ENCODE results near the gene MUC20. TPM values are rescaled to one million over a fixed set of nuclear protein-coding genes. Genes with fewer than 3 reads are reported as not detected.

The MUC20 gene
- total and polyA plus RNA-seq, 7 experiments from 2014 or later = 0.66 to 17.8 (median 12.2) TPM

DNA sequence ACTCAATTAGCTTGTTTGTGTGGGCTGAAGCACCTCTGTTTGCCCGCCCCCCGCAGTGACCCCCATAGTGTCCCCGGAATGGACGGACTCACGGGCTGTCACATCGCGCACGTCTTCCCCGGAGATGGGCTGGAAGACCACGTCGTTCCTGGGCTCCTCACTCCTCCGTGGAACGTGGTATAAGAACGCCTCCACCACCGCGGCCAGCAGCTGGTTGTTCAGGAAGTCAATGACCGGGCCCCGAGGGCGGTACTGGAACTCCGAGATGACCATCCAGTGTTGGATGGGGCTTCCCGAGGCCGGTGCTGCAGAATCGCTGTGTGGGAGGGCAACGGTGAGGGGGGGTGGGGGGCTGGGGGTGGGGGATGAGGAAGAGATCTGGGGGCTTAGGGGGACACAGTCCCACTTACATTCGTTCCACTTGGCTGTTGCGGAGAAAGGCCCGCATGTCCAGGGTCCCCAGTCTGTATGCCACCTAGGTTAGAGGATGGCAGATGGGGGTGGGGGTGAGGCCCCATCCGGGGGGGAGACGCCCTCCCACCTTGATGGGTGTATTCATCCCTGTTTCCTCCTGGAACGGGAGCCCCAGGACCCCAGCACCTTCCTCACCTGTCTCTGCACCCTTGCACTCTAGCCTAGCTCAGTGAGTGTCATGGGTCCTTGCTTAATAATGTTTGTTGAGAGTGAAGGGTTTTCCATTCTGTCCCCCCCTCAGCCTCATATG, 30.2 kb downstream of the MUC20 start:
- Mint-ChIP-seq H3K4me1 (peaks cover 9 to 22% (median 18%) of the 10 kb centered on the region in 7 donors), H3K4me3 (no peak overlapping the region), H3K27ac (no peak overlapping the region), H3K27me3 (no peaks in the 10 kb centered on the region), H3K36me3 (no peaks in the 10 kb centered on the region), H3K9me3 (no peaks in the 10 kb centered on the region)
- Histone ChIP-seq H3K27me3 (ENCODE audit: control insufficient read depth in 2 of 2, insufficient read depth in 2 of 2, low read length in 2 of 2) (no peaks in the 10 kb centered on the region), H3K4me3 (ENCODE audit: low read length) (no peak overlapping the region), H3K27ac (ENCODE audit: low read depth, low read length) (no peak overlapping the region), H3K4me1 (ENCODE audit: control insufficient read depth in 2 of 2, insufficient read depth in 2 of 2, low read length in 2 of 2) (peaks cover 4 to 8% of the 10 kb centered on the region in 2 donors), H3K9me3 (ENCODE audit: control insufficient read depth in 2 of 3, low read length in 3 of 3) (no peaks in the 10 kb centered on the region), H3K36me3 (ENCODE audit: control insufficient read depth in 2 of 3, insufficient read depth in 3 of 3, low read length in 3 of 3) (no peaks in the 10 kb centered on the region)
- DNase-seq (no peak), ATAC-seq (no peak)
- CTCF ChIA-PET = no interaction called here
- intact Hi-C loops (cut with micrococcal nuclease) = no loop called here
- POLR2A ChIA-PET = interaction anchor here (0.6 kb wide), 1 partner anchor 310 kb away, joined by 3 read pairs; no protein-coding TSS in a partner anchor

DNA sequence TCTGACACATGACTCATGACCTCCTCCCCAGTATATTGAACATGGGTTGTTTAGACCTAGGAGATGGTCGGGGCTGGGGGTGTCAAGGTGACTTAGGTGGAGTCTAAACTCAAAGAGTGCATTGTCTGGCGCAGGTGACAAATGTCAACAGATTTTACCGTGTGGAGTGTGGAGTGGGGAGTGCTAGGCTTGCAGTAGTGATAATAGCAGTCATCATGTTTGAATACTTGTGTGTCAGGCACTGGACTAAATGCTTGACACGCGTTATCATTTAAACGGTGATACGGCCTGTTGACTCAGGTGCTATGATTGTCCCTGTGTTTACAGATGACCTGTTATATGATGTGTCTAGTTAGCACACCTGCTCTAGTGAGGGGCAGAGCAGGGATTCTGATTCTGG, 30.8 kb downstream of the MUC20 start:
- Histone ChIP-seq H3K9me3 (ENCODE audit: control insufficient read depth in 2 of 3, low read length in 3 of 3) (no peaks in the 10 kb centered on the region), H3K36me3 (ENCODE audit: control insufficient read depth in 2 of 3, insufficient read depth in 3 of 3, low read length in 3 of 3) (no peaks in the 10 kb centered on the region), H3K4me1 (ENCODE audit: control insufficient read depth in 2 of 2, insufficient read depth in 2 of 2, low read length in 2 of 2) (peaks cover 5 to 8% of the 10 kb centered on the region in 2 donors), H3K27ac (ENCODE audit: low read depth, low read length) (no peak overlapping the region), H3K4me3 (ENCODE audit: low read length) (no peak overlapping the region), H3K27me3 (ENCODE audit: control insufficient read depth in 2 of 2, insufficient read depth in 2 of 2, low read length in 2 of 2) (no peaks in the 10 kb centered on the region)
- CTCF ChIA-PET = no interaction called here
- ATAC-seq (no peak), DNase-seq (no peak)
- Mint-ChIP-seq H3K27ac (no peak overlapping the region), H3K36me3 (no peaks in the 10 kb centered on the region), H3K4me1 (peaks cover 9 to 28% (median 18%) of the 10 kb centered on the region in 7 donors), H3K27me3 (no peaks in the 10 kb centered on the region), H3K4me3 (no peak overlapping the region), H3K9me3 (no peaks in the 10 kb centered on the region)
- intact Hi-C loops (cut with micrococcal nuclease) = no loop called here
- POLR2A ChIA-PET = no interaction called here

DNA sequence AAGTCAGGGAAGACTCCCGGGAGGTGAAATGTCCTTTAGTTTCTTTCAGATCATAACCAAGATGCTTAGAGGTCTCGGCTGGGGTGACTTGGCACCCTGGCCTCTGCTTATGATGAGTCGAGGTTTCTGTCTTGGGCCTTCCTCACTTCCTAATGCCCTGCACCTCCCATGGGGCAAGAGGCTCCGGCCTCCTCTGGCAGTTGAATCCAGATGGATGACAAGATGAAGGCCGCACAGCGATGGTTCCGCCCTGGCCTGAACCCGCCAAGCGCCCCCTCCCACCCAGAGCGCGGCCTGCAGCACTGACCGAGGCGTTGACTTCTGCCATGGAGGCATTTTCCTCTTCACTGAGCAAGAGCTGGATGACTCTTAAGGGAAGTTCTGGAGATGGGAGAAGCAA, 31.3 kb downstream of the MUC20 start:
- DNase-seq (no peak), ATAC-seq (no peak)
- Histone ChIP-seq H3K9me3 (ENCODE audit: control insufficient read depth in 2 of 3, low read length in 3 of 3) (no peaks in the 10 kb centered on the region), H3K36me3 (ENCODE audit: control insufficient read depth in 2 of 3, insufficient read depth in 3 of 3, low read length in 3 of 3) (no peaks in the 10 kb centered on the region), H3K27me3 (ENCODE audit: control insufficient read depth in 2 of 2, insufficient read depth in 2 of 2, low read length in 2 of 2) (no peaks in the 10 kb centered on the region), H3K27ac (ENCODE audit: low read depth, low read length) (no peak overlapping the region), H3K4me3 (ENCODE audit: low read length) (no peak overlapping the region), H3K4me1 (ENCODE audit: control insufficient read depth in 2 of 2, insufficient read depth in 2 of 2, low read length in 2 of 2) (peaks cover 7 to 8% of the 10 kb centered on the region in 2 donors)
- intact Hi-C loops (cut with micrococcal nuclease) = no loop called here
- POLR2A ChIA-PET = no interaction called here
- no peaks in the 10 kb centered on the region for H3K9me3 Mint-ChIP-seq
- no peaks in the 10 kb centered on the region for H3K36me3 Mint-ChIP-seq
- H3K4me3 Mint-ChIP-seq = no peak overlapping the region
- CTCF ChIA-PET = no interaction called here
- H3K27ac Mint-ChIP-seq = no peak overlapping the region
- peaks cover 8 to 32% (median 17%) of the 10 kb centered on the region in 7 donors for H3K4me1 Mint-ChIP-seq
- peaks cover 0 to 4% (median 0%) of the 10 kb centered on the region in 5 donors for H3K27me3 Mint-ChIP-seq

DNA sequence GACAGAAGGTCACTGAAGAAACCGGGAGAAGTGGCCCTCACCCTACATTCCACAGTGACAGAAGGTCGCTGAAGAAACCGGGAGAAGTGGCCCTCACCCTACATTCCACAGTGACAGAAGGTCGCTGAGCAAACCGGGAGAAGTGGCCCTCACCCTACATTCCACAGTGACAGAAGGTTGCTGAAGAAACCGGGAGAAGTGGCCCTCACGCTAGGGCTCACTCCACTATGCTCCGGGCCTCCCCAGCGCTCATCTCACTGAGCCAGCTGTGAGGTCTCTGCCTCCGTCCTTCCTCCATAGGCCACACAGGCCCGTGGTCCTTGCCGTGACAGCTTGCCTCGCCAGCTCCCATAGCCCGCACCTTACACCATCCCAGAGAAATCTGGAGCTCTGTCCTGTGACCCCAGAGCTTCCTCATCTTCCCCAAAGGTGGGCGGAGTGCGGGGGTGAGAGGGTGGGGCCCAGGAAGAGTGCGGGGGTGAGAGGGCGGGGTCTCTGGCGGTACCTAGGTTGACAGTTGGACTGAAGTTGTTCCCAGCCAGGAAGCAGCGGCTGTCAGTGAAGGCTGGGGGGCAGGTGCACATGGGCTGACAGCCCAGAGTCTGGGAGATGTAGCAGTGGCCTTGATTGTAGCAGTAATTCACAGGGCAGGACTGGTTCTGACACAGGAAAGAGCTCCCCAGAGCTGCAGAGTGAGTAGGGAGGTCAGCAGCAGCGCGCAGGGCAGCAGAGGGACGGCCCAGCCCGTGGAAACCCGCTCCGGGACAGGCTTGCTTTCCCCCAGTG, 32.0 kb downstream of the MUC20 start:
- DNase-seq (no peak), ATAC-seq (no peak)
- no peak overlapping the region for H3K27ac Mint-ChIP-seq
- no peaks in the 10 kb centered on the region for H3K36me3 Mint-ChIP-seq
- H3K27me3 Mint-ChIP-seq = peaks cover 2 to 7% (median 2%) of the 10 kb centered on the region in 5 donors
- CTCF ChIA-PET = no interaction called here
- H3K4me3 Mint-ChIP-seq = no peak overlapping the region
- Histone ChIP-seq H3K9me3 (ENCODE audit: control insufficient read depth in 2 of 3, low read length in 3 of 3) (no peaks in the 10 kb centered on the region), H3K4me1 (ENCODE audit: control insufficient read depth in 2 of 2, insufficient read depth in 2 of 2, low read length in 2 of 2) (peaks cover 6 to 7% of the 10 kb centered on the region in 2 donors), H3K27ac (ENCODE audit: low read depth, low read length) (no peak overlapping the region), H3K27me3 (ENCODE audit: control insufficient read depth in 2 of 2, insufficient read depth in 2 of 2, low read length in 2 of 2) (no peaks in the 10 kb centered on the region), H3K36me3 (ENCODE audit: control insufficient read depth in 2 of 3, insufficient read depth in 3 of 3, low read length in 3 of 3) (no peaks in the 10 kb centered on the region), H3K4me3 (ENCODE audit: low read length) (no peak overlapping the region)
- POLR2A ChIA-PET = no interaction called here
- intact Hi-C loops (cut with micrococcal nuclease) = no loop called here
- peaks cover 5 to 34% (median 16%) of the 10 kb centered on the region in 7 donors for H3K4me1 Mint-ChIP-seq
- H3K9me3 Mint-ChIP-seq = no peaks in the 10 kb centered on the region

DNA sequence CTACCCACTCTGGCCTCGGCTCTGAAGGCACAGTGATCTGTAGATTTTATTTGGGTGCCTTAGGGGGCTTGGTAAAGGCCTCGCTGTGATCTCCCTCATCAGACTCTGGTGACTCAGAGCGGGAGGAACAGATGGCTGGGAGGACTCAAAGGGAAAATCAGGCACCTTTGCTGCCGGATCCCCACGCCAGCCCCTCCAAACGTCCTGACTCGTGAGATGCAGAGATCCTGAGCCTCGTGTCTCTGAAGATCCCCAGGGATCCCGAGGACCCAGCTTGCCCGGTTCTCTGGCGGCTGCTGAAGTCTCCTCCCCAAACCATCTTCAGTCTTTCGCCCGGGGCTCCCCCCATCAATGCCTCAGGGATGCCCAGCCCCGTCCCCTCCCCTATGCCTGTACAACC, 32.8 kb downstream of the MUC20 start:
- no peak for DNase-seq
- Mint-ChIP-seq H3K36me3 (no peaks in the 10 kb centered on the region), H3K9me3 (no peaks in the 10 kb centered on the region), H3K4me1 (peaks cover 3 to 36% (median 14%) of the 10 kb centered on the region in 7 donors), H3K27ac (no peak overlapping the region), H3K27me3 (peaks cover 3 to 12% (median 6%) of the 10 kb centered on the region in 5 donors), H3K4me3 (no peak overlapping the region)
- H3K4me3 ChIP-seq (ENCODE audit: low read length) = no peak overlapping the region
- intact Hi-C loops (cut with micrococcal nuclease) = no loop called here
- no peak for ATAC-seq
- POLR2A ChIA-PET = no interaction called here
- peaks cover 0 to 7% of the 10 kb centered on the region in 2 donors for H3K4me1 ChIP-seq (ENCODE audit: control insufficient read depth in 2 of 2, insufficient read depth in 2 of 2, low read length in 2 of 2)
- H3K27me3 ChIP-seq (ENCODE audit: control insufficient read depth in 2 of 2, insufficient read depth in 2 of 2, low read length in 2 of 2) = no peaks in the 10 kb centered on the region
- no peak overlapping the region for H3K27ac ChIP-seq (ENCODE audit: low read depth, low read length)
- no peaks in the 10 kb centered on the region for H3K9me3 ChIP-seq (ENCODE audit: control insufficient read depth in 2 of 3, low read length in 3 of 3)
- no peaks in the 10 kb centered on the region for H3K36me3 ChIP-seq (ENCODE audit: control insufficient read depth in 2 of 3, insufficient read depth in 3 of 3, low read length in 3 of 3)
- CTCF ChIA-PET = no interaction called here

DNA sequence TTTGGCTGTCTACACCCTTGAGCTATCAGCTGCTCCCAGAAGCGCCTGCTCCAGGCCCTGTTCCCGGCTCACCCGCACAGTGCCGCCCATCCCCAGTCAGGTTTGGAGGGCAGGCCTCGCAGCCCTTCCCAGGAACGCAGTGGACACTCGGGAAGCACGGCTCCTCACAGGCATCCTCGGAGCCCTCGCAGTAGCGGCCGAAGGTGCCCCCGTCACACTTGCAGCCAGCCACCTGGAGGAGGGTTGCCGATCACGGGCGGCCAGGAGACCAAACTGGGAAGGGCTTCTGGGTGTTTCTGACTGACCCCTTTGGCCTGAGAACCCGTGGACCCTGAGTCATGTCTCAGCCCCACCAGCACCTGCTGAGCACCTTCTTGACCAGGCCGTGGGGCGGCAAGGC, 33.4 kb downstream of the MUC20 start:
- Histone ChIP-seq H3K9me3 (ENCODE audit: control insufficient read depth in 2 of 3, low read length in 3 of 3) (no peaks in the 10 kb centered on the region), H3K27ac (ENCODE audit: low read depth, low read length) (no peak overlapping the region), H3K4me1 (ENCODE audit: control insufficient read depth in 2 of 2, insufficient read depth in 2 of 2, low read length in 2 of 2) (peaks cover 0 to 7% of the 10 kb centered on the region in 2 donors), H3K27me3 (ENCODE audit: control insufficient read depth in 2 of 2, insufficient read depth in 2 of 2, low read length in 2 of 2) (no peaks in the 10 kb centered on the region), H3K36me3 (ENCODE audit: control insufficient read depth in 2 of 3, insufficient read depth in 3 of 3, low read length in 3 of 3) (no peaks in the 10 kb centered on the region), H3K4me3 (ENCODE audit: low read length) (no peak overlapping the region)
- Mint-ChIP-seq H3K27me3 (peaks cover 6 to 16% (median 8%) of the 10 kb centered on the region in 5 donors), H3K4me1 (peaks cover 0 to 32% (median 9%) of the 10 kb centered on the region in 7 donors), H3K4me3 (no peak overlapping the region), H3K36me3 (no peaks in the 10 kb centered on the region), H3K9me3 (no peaks in the 10 kb centered on the region), H3K27ac (no peak overlapping the region)
- DNase-seq = no peak
- intact Hi-C loops (cut with micrococcal nuclease) = no loop called here
- no peak for ATAC-seq
- CTCF ChIA-PET = no interaction called here
- POLR2A ChIA-PET = no interaction called here

All from naive thymus-derived CD4-positive, alpha-beta T cell (primary cell).